Activated CD8-positive, alpha-beta T cell treated with anti-CD3 and anti-CD28 coated beads for 36 hours (primary cell): Measurements from ENCODE around the gene MRTFA. TPM values are rescaled to one million over a fixed set of nuclear protein-coding genes. Genes with fewer than 3 reads are reported as not detected.

Experiments used
- ATAC-seq: fragments of 200-7000 bp; cut with Tn5 transposase; one replicate; pipeline ENCODE4 v1.10.0; 2021; ENCODE audit warnings: mild to moderate bottlenecking, moderate library complexity
- CTCF ChIA-PET: fragments of 350-600 bp; sonication (Branson Sonifier 250); formaldehyde crosslinking; loops from one replicate; lab custom pipeline; 2021; ENCODE audit warnings: antibody characterized with exemption; lab: Charles Lee
- POLR2A ChIA-PET: fragments of 350-600 bp; sonication (Branson Sonifier 250); formaldehyde crosslinking; loops from one replicate; lab custom pipeline; 2021; ENCODE audit warnings: antibody characterized with exemption; lab: Charles Lee
- DNase-seq: peaks from one replicate; pipeline ENCODE4 v3.0.0-alpha.2; 2020
- H3K27ac Mint-ChIP-seq: one replicate; pipeline ENCODE4 v1.8.0; 2021; ENCODE audit warnings: mild to moderate bottlenecking, mixed read lengths
- H3K27me3 Mint-ChIP-seq: one replicate; pipeline ENCODE4 v1.8.0; 2021; ENCODE audit warnings: mixed read lengths
- H3K36me3 Mint-ChIP-seq: one replicate; pipeline ENCODE4 v1.8.0; 2021; ENCODE audit warnings: low read depth, mixed read lengths
- H3K4me1 Mint-ChIP-seq: one replicate; pipeline ENCODE4 v1.8.0; 2021; ENCODE audit warnings: low read depth, mixed read lengths
- H3K4me3 Mint-ChIP-seq: one replicate; pipeline ENCODE4 v1.8.0; 2021; ENCODE audit warnings: mild to moderate bottlenecking, moderate library complexity, mixed read lengths
- H3K9me3 Mint-ChIP-seq: one replicate; pipeline ENCODE4 v1.8.0; 2021; ENCODE audit warnings: mixed read lengths
- CTCF ChIP-seq: fragments of 200-600 bp; IDR thresholded peaks from one replicate; pipeline ENCODE4 v1.8.0; 2022; ENCODE audit warnings: antibody characterized with exemption, mild to moderate bottlenecking
- intact Hi-C: fragments of 100-400 bp; cut with micrococcal nuclease; formaldehyde crosslinking; loops from one replicate; pipeline ENCODE4 v1.10.0; 2022
- total RNA-seq, 2 experiments: library from RNA; stranded (reverse); gene quantifications; one replicate each; pipeline ENCODE4 v1.2.3, GENCODE V29; 2021

Gene MRTFA
- total RNA-seq, 2 experiments from 2014 or later = 37.4 to 40.0 TPM

DNA sequence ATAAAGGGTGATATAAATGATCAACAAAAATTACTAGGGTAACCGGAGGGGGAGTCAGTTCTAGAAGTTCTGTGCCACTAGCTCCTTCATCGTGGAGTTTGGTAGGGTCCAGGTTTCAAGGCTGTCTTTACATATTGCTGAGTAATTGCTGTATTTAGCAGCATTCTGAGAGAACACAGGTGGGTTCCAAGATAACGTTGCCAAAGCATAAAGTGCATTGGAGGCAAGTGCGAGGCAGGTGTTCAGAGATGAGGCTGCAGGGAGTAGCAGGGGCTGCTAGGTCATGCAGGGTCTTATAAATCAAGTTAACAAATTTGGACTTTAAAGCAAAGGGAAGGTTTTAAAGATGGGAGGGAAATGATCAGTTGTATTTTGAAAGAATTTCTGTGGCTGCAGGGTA lies 248.3 kb downstream of the MRTFA start:
- no peak for ATAC-seq
- H3K27me3 Mint-ChIP-seq = no peaks in the 10 kb centered on the region
- TF ChIP-seq CTCF = no peak
- POLR2A ChIA-PET = interaction anchor here (0.6 to 1.4 kb wide), 3 partner anchors 12 to 667 kb away, joined by 3 to 4 read pairs (median 3); no protein-coding TSS in a partner anchor
- H3K9me3 Mint-ChIP-seq = no peaks in the 10 kb centered on the region
- no peak overlapping the region for H3K27ac Mint-ChIP-seq
- H3K36me3 Mint-ChIP-seq = peaks cover 7% of the 10 kb centered on the region
- H3K4me3 Mint-ChIP-seq = no peak overlapping the region
- CTCF ChIA-PET = interaction anchor here (1.2 to 2.3 kb wide), 2 partner anchors 9 to 12 kb away, joined by 4 to 7 read pairs; no protein-coding TSS in a partner anchor
- H3K4me1 Mint-ChIP-seq = peaks cover 57% of the 10 kb centered on the region
- intact Hi-C loops = no loop called here
- DNase-seq = no peak

DNA sequence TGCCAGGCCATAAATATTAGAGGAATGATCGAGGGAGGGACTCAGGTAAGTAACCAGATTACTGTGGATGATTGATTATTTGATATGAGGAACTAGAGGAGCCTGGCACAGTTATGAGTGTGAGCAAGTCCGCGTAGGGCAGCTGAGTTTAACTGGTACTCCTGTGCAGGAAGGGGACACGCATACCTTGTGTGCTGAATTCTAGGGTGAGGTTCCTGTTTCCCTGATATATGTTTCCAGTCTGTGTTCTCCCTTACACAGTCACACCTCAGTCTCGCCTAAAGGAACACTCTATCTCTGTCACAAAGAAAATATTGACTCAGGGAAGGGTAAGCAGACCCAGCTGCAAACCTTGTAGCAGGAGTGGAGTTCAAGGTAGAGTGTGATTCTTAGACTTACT lies 248.8 kb downstream of the MRTFA start:
- TF ChIP-seq CTCF = no peak
- ChIA-PET CTCF (interaction anchor here (1.2 to 2.3 kb wide), 2 partner anchors 9 to 12 kb away, joined by 4 to 7 read pairs; no protein-coding TSS in a partner anchor), POLR2A (interaction anchor here (0.6 to 1.4 kb wide), 3 partner anchors 12 to 667 kb away, joined by 3 to 4 read pairs (median 3); no protein-coding TSS in a partner anchor)
- ATAC-seq (no peak), DNase-seq (no peak)
- Mint-ChIP-seq H3K9me3 (no peaks in the 10 kb centered on the region), H3K4me3 (no peak overlapping the region), H3K27me3 (no peaks in the 10 kb centered on the region), H3K36me3 (peaks cover 7% of the 10 kb centered on the region), H3K27ac (no peak overlapping the region), H3K4me1 (peaks cover 60% of the 10 kb centered on the region)
- intact Hi-C loops = no loop called here

- no peak for TF ChIP-seq CTCF
- H3K36me3 Mint-ChIP-seq = peaks cover 7% of the 10 kb centered on the region
- intact Hi-C loops = no loop called here
- POLR2A ChIA-PET = interaction anchor here (0.6 to 1.6 kb wide), 8 partner anchors 11 to 471 kb away, joined by 3 to 6 read pairs (median 3); partner anchors contain the start of genes ST13 and XPNPEP3
- CTCF ChIA-PET = interaction anchor here (0.7 to 1.3 kb wide), 6 partner anchors 11 to 260 kb away, joined by 3 to 4 read pairs (median 3); no protein-coding TSS in a partner anchor
- H3K9me3 Mint-ChIP-seq = no peaks in the 10 kb centered on the region
- peaks cover 53% of the 10 kb centered on the region for H3K4me1 Mint-ChIP-seq
- peak overlapping the region; percentile 70 for H3K4me3 Mint-ChIP-seq
- ATAC-seq (peak; percentile 85), DNase-seq (peak; percentile 58)
- peak overlapping the region; percentile 89 for H3K27ac Mint-ChIP-seq
- H3K27me3 Mint-ChIP-seq = no peaks in the 10 kb centered on the region
Observed at GRCh38 chr22:40385036-40385782, 251.3 kb downstream of the MRTFA start.

GRCh38 chr22:40383905-40384304 lies 252.6 kb downstream of the MRTFA start:
- peak overlapping the region; percentile 65 for H3K27ac Mint-ChIP-seq
- no peak for ATAC-seq

More at GRCh38 chr22:40383905-40384304, 252.6 kb downstream of the MRTFA start:
- ChIA-PET POLR2A (interaction anchor here (1.1 to 1.6 kb wide), 3 partner anchors 9 to 27 kb away, joined by 3 to 6 read pairs (median 5); no protein-coding TSS in a partner anchor), CTCF (interaction anchor here (0.9 to 3.1 kb wide), 4 partner anchors 16 to 262 kb away, joined by 3 to 12 read pairs (median 8); partner anchors contain the start of gene ADSL)
- H3K27me3 Mint-ChIP-seq = no peaks in the 10 kb centered on the region
- DNase-seq = no peak
- intact Hi-C loops = no loop called here
- no peak for TF ChIP-seq CTCF
- peaks cover 57% of the 10 kb centered on the region for H3K4me1 Mint-ChIP-seq
- peaks cover 8% of the 10 kb centered on the region for H3K36me3 Mint-ChIP-seq
- H3K9me3 Mint-ChIP-seq = no peaks in the 10 kb centered on the region
- H3K4me3 Mint-ChIP-seq = no peak overlapping the region
